ENCODE measurements around the gene SKA1.

GRCh38 chr18:50331691-50332090, 43.2 kb upstream of the SKA1 start:
- TF ChIP-seq EP300 (IDR thresholded peaks at IDR 0.05) (no peak), CTCF (IDR thresholded peaks at IDR 0.05) (no peak), POLR2AphosphoS5 (IDR thresholded peaks at IDR 0.05) (no peak)

All from esophagus muscularis mucosa (tissue), 4 donors.